Measurements from ENCODE around the gene LDHAL6B. TPM values are rescaled to one million over a fixed set of nuclear protein-coding genes. Genes with fewer than 3 reads are reported as not detected.

LDHAL6B gene
- total and polyA plus RNA-seq, 7 donors: not detected

DNA sequence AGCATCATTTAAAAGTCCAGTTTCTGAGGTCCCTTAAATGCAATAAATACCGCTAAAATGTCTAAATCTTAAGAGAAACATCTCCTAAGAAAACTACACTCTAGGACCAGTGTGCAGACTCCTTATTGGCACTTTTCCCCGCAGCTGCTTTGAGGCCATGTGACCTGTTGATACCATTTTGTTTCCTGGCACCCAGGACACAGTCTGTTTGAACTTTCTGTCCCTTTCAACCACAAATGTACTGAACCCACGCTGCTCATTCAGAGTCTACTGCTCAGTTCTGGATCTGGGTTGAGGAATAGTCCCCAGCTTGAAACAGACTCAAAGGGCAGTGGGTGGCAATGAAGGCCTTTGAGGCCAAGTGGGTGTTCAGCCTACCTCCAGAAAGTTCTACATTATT, 17.1 kb downstream of the LDHAL6B start:
- peaks cover 0 to 27% (median 19%) of the 10 kb centered on the region in 4 donors for H3K4me1 ChIP-seq
- H3K9me3 ChIP-seq: no peaks in the 10 kb centered on the region
- DNase-seq: no peak
- peaks cover 0 to 17% (median 7%) of the 10 kb centered on the region in 4 donors for H3K36me3 ChIP-seq
- TF ChIP-seq EP300 (IDR thresholded peaks at IDR 0.05) (no peak), POLR2AphosphoS5 (IDR thresholded peaks at IDR 0.05) (no peak), POLR2A (IDR thresholded peaks at IDR 0.05) (no peak)
- TF ChIP-seq, protein P1, sequence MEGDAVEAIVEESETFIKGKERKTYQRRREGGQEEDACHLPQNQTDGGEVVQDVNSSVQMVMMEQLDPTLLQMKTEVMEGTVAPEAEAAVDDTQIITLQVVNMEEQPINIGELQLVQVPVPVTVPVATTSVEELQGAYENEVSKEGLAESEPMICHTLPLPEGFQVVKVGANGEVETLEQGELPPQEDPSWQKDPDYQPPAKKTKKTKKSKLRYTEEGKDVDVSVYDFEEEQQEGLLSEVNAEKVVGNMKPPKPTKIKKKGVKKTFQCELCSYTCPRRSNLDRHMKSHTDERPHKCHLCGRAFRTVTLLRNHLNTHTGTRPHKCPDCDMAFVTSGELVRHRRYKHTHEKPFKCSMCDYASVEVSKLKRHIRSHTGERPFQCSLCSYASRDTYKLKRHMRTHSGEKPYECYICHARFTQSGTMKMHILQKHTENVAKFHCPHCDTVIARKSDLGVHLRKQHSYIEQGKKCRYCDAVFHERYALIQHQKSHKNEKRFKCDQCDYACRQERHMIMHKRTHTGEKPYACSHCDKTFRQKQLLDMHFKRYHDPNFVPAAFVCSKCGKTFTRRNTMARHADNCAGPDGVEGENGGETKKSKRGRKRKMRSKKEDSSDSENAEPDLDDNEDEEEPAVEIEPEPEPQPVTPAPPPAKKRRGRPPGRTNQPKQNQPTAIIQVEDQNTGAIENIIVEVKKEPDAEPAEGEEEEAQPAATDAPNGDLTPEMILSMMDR (IDR thresholded peaks at IDR 0.05): no peak
- intact Hi-C loops (cut with DNase I): no loop called here
- no peaks in the 10 kb centered on the region for H3K27me3 ChIP-seq
- H3K27ac ChIP-seq: no peak overlapping the region
- H3K4me3 ChIP-seq: no peak overlapping the region
- WGBS, 2 donors: 80 to 83% methylated on average over 3 of the region's 3 CpGs

DNA sequence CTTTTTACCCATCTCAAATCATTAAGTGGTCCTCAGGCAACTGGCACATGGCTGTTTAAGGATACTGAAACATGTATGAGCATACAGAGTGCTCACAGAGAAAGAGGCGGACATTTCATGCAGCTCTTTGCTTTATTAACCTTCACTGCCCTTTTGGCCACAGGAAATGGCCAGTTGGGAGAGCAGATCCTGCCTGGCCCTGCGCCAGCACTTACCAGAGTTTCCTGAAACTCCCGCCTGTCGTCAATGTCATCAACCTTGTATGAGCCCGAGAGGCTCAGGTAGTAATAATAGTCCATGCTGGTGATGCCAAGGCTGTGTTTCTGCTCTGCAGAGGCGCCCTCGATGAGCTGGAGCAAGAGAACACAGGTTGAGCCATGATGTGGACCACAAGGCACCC, 17.8 kb downstream of the LDHAL6B start:
- 77 to 87% methylated on average over 7 of the region's 7 CpGs for WGBS, 2 donors
- intact Hi-C loops (cut with DNase I): no loop called here
- Histone ChIP-seq H3K9me3 (no peaks in the 10 kb centered on the region), H3K27me3 (no peaks in the 10 kb centered on the region), H3K4me1 (peaks cover 0 to 27% (median 19%) of the 10 kb centered on the region in 4 donors), H3K4me3 (no peak overlapping the region), H3K36me3 (peaks cover 0 to 17% (median 7%) of the 10 kb centered on the region in 4 donors), H3K27ac (no peak overlapping the region)
- DNase-seq: no peak
- TF ChIP-seq POLR2AphosphoS5 (IDR thresholded peaks at IDR 0.05) (no peak), POLR2A (IDR thresholded peaks at IDR 0.05) (no peak)
- TF ChIP-seq, protein P1 (IDR thresholded peaks at IDR 0.05): no peak

DNA sequence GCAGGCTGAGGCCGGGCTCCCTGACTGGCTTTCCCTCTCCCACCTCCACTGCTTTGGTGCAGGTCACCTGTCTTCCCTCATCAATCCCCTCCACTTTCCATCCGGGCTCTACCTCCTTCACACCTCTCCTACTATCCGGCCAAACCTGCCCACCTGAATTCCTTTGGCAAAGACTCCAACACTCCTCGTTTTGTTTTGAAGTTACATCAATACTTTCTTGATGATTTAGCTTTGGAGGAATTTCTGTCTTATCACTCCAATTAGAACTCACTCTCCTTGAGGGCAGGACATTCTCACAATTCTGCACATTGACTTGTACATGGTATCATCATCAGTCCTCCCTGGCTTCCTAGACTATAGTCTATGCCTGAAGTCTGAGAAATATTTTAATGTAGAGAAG, 20.4 kb downstream of the LDHAL6B start:
- Histone ChIP-seq H3K36me3 (peaks cover 0 to 17% (median 7%) of the 10 kb centered on the region in 4 donors), H3K27me3 (no peaks in the 10 kb centered on the region)

DNA sequence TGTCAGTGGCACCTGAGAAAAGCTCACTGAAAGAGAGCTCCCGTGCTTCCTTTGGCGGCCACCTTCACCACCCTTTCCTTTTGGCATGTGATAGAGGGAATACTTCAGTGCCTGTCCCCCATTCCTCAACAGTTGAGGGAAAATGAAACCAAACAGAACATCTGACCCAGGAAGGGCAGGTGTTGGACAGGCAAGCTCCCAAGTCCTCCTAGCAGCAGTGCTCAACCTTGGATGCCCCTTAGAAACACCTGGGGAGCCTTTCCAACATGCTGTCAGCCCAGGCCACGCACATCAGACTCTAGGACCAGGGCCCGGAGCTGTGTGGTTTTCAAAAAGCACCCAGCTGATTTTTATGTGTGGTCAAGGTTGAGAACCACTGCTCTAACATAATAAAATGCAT, 22.4 kb downstream of the LDHAL6B start:
- TF ChIP-seq POLR2A (IDR thresholded peaks at IDR 0.05): no peak
- TF ChIP-seq, protein P1 (IDR thresholded peaks at IDR 0.05): no peak
- Histone ChIP-seq H3K36me3 (peaks cover 0 to 9% (median 7%) of the 10 kb centered on the region in 4 donors), H3K9me3 (no peaks in the 10 kb centered on the region), H3K4me3 (no peak overlapping the region), H3K27ac (no peak overlapping the region), H3K27me3 (no peaks in the 10 kb centered on the region), H3K4me1 (peaks cover 0 to 11% (median 9%) of the 10 kb centered on the region in 4 donors)
- DNase-seq: no peak
- WGBS, 2 donors: 87 to 88% methylated on average over 4 of the region's 4 CpGs
- intact Hi-C loops (cut with DNase I): no loop called here

More for the DNA sequence above, 20.4 kb downstream of the LDHAL6B start:
- 92 to 94% methylated on average over 4 of the region's 4 CpGs for WGBS, 2 donors
- TF ChIP-seq, protein P1 (IDR thresholded peaks at IDR 0.05): no peak
- no peak for TF ChIP-seq POLR2A (IDR thresholded peaks at IDR 0.05)
- TF ChIP-seq POLR2AphosphoS5 (IDR thresholded peaks at IDR 0.05): no peak
- TF ChIP-seq EP300 (IDR thresholded peaks at IDR 0.05): no peak
- intact Hi-C loops (cut with DNase I): no loop called here
- H3K27ac ChIP-seq: no peak overlapping the region
- DNase-seq: no peak
- no peaks in the 10 kb centered on the region for H3K9me3 ChIP-seq
- peaks cover 0 to 25% (median 15%) of the 10 kb centered on the region in 4 donors for H3K4me1 ChIP-seq
- no peak overlapping the region for H3K4me3 ChIP-seq

DNA sequence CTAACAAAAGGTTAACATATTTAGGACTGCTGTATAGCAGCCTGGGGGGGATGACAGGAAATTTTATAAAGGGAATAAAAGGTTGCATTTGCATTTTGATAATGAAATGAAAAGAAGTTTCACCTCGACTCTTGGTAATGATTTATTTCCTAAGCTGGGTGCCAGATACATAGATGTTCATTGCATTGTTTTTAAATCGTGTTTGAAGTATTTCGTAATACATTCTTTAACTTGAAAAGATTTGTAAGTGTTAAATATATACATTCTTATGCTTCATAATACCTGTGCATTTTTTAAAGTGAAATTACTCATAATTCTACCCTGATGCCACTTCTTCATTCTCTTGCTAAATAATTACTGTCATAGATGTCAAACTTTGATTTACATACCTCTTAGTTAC, 22.8 kb downstream of the LDHAL6B start:
- 75 to 77% methylated on average over 3 of the region's 3 CpGs for WGBS, 2 donors
- no peaks in the 10 kb centered on the region for H3K9me3 ChIP-seq
- TF ChIP-seq, protein P1 (IDR thresholded peaks at IDR 0.05): no peak
- no peak for TF ChIP-seq POLR2AphosphoS5 (IDR thresholded peaks at IDR 0.05)
- no peak for TF ChIP-seq POLR2A (IDR thresholded peaks at IDR 0.05)
- no peak overlapping the region for H3K4me3 ChIP-seq
- H3K27me3 ChIP-seq: no peaks in the 10 kb centered on the region
- H3K36me3 ChIP-seq: peaks cover 0 to 8% (median 3%) of the 10 kb centered on the region in 4 donors
- H3K27ac ChIP-seq: no peak overlapping the region
- H3K4me1 ChIP-seq: peaks cover 0 to 10% (median 9%) of the 10 kb centered on the region in 4 donors
- DNase-seq: no peak
- intact Hi-C loops (cut with DNase I): no loop called here
